Natural killer cell (primary cell): Measurements from ENCODE around the gene SH3BP4. TPM values are rescaled to one million over a fixed set of nuclear protein-coding genes. Genes with fewer than 3 reads are reported as not detected.

Experiments
- ATAC-seq, 3 donors: fragments of 150-1000 bp in 2 of 3; fragments of 200-7000 bp in 1 of 3; cut with Tn5 transposase; 1 replicate in 1 of 3; 2 replicates in 2 of 3; pipeline ENCODE4 v1.10.0; 2021; ENCODE audit warnings: mild to moderate bottlenecking in 2 of 3, moderate library complexity in 2 of 3
- DNase-seq, 2 donors: peaks; one replicate each; pipeline versions ENCODE4 v3.0.0 to v3.0.0-alpha.2; 2013 to 2021; ENCODE audit warnings: mixed read lengths in 1 of 2
- H3K27ac ChIP-seq: one replicate; pipeline ENCODE4 v1.5.1; 2013; ENCODE audit warnings: mild to moderate bottlenecking, low read length
- H3K27me3 ChIP-seq: one replicate; pipeline ENCODE4 v1.6.1; 2013; ENCODE audit warnings: low read length; ENCODE audit not compliant: control insufficient read depth, insufficient read depth
- H3K36me3 ChIP-seq: one replicate; pipeline ENCODE4 v1.6.1; 2013; ENCODE audit warnings: low read length; ENCODE audit not compliant: control insufficient read depth, insufficient read depth
- H3K4me1 ChIP-seq: one replicate; pipeline ENCODE4 v1.6.1; 2013; ENCODE audit warnings: low read length; ENCODE audit not compliant: control insufficient read depth, insufficient read depth
- H3K4me3 ChIP-seq: one replicate; pipeline ENCODE4 v1.5.1; 2013; ENCODE audit warnings: low read length
- H3K9me3 ChIP-seq: one replicate; pipeline ENCODE4 v1.6.1; 2013; ENCODE audit warnings: low read length; ENCODE audit not compliant: control insufficient read depth, insufficient read depth
- H3K27ac Mint-ChIP-seq, 2 donors: one replicate each; pipeline ENCODE4 v1.8.0; 2022; ENCODE audit warnings: mild to moderate bottlenecking in 2 of 2, mixed read lengths in 2 of 2, moderate library complexity in 1 of 2
- H3K27me3 Mint-ChIP-seq, 2 donors: one replicate each; pipeline ENCODE4 v1.8.0; 2022; ENCODE audit warnings: low read depth in 2 of 2, mixed read lengths in 2 of 2
- H3K36me3 Mint-ChIP-seq: one replicate; pipeline ENCODE4 v1.8.0; 2022; ENCODE audit warnings: mixed read lengths
- H3K4me1 Mint-ChIP-seq, 2 donors: one replicate each; pipeline ENCODE4 v1.8.0; 2022; ENCODE audit warnings: mixed read lengths in 2 of 2
- H3K4me3 Mint-ChIP-seq: one replicate; pipeline ENCODE4 v1.8.0; 2022; ENCODE audit warnings: mild to moderate bottlenecking, moderate library complexity, mixed read lengths
- H3K9me3 Mint-ChIP-seq, 2 donors: one replicate each; pipeline ENCODE4 v1.8.0; 2022; ENCODE audit warnings: mixed read lengths in 2 of 2
- WGBS: methylation state at CpG from one replicate; pipeline ENCODE4 v1.1.7; 2013; ENCODE audit warnings: missing lambda C conversion rate; ENCODE audit not compliant: insufficient coverage; 5-methylcytosine and 5-hydroxymethylcytosine counted together
- intact Hi-C: fragments of 100-400 bp; cut with micrococcal nuclease; formaldehyde crosslinking; loops from one replicate; pipeline ENCODE4 v1.14.2; 2022
- total RNA-seq, 4 donors: library from RNA; stranded (reverse); fragments of 120-200 nt in 1 of 4; gene quantifications; one replicate each; pipeline versions ENCODE4 v1.2.3 to v1.2.4, GENCODE V29; 2013 to 2022
- TF ChIP-seq, protein P1 (sequence below): fragments of 200-600 bp; IDR thresholded peaks from one replicate; pipeline ENCODE4 v1.8.0; 2022; ENCODE audit warnings: antibody characterized with exemption

Gene SH3BP4
- total RNA-seq, 3 donors from 2014 or later (not counting 1 experiment from before 2014, with no cell fraction given) = 0.39 to 2.6 (median 1.0) TPM

DNA sequence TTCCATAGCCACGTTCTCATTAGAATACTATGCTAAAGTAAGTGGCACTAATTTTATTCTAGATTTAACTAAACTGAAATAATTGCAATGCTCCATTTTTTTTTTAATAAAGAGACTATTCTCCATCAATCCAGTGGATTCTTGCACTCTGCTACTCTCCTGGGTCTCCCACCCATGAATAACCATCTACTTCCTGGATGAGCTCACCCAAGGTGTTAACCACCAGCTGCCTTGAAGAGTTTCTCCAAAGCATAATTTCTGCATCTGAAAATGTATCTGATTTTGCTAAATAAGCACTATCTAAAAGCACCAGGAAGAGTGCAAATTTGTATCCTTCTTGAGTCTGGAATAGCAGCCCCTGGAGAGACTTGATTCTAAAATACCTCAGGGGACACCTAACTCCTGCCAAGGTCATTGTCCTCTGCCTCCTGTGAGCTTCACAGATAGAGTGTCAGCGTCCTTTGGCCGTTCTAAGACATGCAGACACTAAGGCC lies 41.6 kb upstream of the SH3BP4 start:
- no peaks in the 10 kb centered on the region for H3K4me1 ChIP-seq
- H3K27ac Mint-ChIP-seq = no peak overlapping the region
- TF ChIP-seq, protein P1, sequence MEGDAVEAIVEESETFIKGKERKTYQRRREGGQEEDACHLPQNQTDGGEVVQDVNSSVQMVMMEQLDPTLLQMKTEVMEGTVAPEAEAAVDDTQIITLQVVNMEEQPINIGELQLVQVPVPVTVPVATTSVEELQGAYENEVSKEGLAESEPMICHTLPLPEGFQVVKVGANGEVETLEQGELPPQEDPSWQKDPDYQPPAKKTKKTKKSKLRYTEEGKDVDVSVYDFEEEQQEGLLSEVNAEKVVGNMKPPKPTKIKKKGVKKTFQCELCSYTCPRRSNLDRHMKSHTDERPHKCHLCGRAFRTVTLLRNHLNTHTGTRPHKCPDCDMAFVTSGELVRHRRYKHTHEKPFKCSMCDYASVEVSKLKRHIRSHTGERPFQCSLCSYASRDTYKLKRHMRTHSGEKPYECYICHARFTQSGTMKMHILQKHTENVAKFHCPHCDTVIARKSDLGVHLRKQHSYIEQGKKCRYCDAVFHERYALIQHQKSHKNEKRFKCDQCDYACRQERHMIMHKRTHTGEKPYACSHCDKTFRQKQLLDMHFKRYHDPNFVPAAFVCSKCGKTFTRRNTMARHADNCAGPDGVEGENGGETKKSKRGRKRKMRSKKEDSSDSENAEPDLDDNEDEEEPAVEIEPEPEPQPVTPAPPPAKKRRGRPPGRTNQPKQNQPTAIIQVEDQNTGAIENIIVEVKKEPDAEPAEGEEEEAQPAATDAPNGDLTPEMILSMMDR = no peak
- DNase-seq (no peak), ATAC-seq (peak in 1 of 3 donors; percentile 38)
- H3K27me3 Mint-ChIP-seq = peaks cover 3 to 6% of the 10 kb centered on the region in 2 donors
- H3K27me3 ChIP-seq = no peaks in the 10 kb centered on the region
- no peaks in the 10 kb centered on the region for H3K36me3 Mint-ChIP-seq
- H3K27ac ChIP-seq = no peak overlapping the region
- intact Hi-C loops = no loop called here
- no peak overlapping the region for H3K4me3 Mint-ChIP-seq
- no peaks in the 10 kb centered on the region for H3K36me3 ChIP-seq
- H3K4me3 ChIP-seq = no peak overlapping the region
- H3K9me3 ChIP-seq = no peaks in the 10 kb centered on the region
- WGBS = 91% methylated on average over 2 of the region's 3 CpGs
- H3K9me3 Mint-ChIP-seq = no peaks in the 10 kb centered on the region
- H3K4me1 Mint-ChIP-seq = peaks cover 9% of the 10 kb centered on the region in 2 donors

DNA sequence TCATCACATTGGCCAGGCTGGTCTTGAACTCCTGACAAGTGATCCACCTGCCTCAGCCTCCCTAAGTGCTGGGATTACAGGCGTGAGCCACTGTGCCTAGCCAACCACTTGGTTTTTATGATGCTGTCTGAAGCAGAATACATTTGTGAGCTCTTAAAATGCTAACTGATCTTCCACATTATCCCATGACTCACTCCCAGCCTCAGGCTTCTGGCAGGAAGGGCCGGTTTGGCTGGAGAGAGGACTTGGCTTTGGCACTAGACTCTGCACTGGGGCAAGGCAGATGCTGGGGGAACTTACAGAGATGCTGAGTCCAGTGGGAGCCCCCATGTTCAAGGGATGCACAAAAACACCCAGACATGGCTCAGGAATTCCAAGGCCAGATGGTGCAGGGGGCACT lies 40.5 kb upstream of the SH3BP4 start:
- no peaks in the 10 kb centered on the region for H3K4me1 ChIP-seq
- Mint-ChIP-seq H3K9me3 (no peaks in the 10 kb centered on the region), H3K36me3 (no peaks in the 10 kb centered on the region), H3K4me1 (peaks cover 9% of the 10 kb centered on the region in 2 donors), H3K4me3 (no peak overlapping the region), H3K27me3 (peaks cover 3 to 6% of the 10 kb centered on the region in 2 donors), H3K27ac (no peak overlapping the region)
- 71% methylated on average over 2 of the region's 2 CpGs for WGBS
- no peak overlapping the region for H3K27ac ChIP-seq
- intact Hi-C loops = no loop called here
- H3K36me3 ChIP-seq = no peaks in the 10 kb centered on the region
- H3K9me3 ChIP-seq = no peaks in the 10 kb centered on the region
- H3K27me3 ChIP-seq = no peaks in the 10 kb centered on the region
- DNase-seq (no peak), ATAC-seq (no peak)
- no peak overlapping the region for H3K4me3 ChIP-seq
- TF ChIP-seq, protein P1 = no peak

DNA sequence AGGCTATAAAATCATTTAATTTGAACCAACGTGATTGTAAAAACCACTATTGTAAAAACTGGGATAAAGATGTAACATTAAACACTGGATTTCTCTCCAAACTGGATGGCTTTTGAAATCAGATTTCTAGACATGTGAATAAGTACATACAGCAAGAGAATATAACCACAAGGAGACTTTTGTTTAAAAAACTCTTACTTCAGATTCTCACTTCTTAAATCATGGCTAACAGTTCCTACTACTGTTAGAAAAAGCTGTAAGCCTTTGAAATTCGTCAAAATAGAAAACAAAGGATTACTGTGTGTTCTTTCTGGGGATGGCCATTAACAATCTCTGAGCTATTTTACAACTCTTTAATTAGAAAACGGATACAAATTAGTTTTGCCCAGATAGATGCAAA lies 39.4 kb upstream of the SH3BP4 start:
- Histone ChIP-seq H3K4me3 (no peak overlapping the region), H3K27me3 (no peaks in the 10 kb centered on the region), H3K9me3 (no peaks in the 10 kb centered on the region), H3K27ac (no peak overlapping the region), H3K4me1 (no peaks in the 10 kb centered on the region), H3K36me3 (no peaks in the 10 kb centered on the region)
- no peaks in the 10 kb centered on the region for H3K36me3 Mint-ChIP-seq
- H3K4me3 Mint-ChIP-seq = no peak overlapping the region
- ATAC-seq (no peak), DNase-seq (no peak)
- TF ChIP-seq, protein P1 = no peak
- intact Hi-C loops = no loop called here
- peaks cover 9% of the 10 kb centered on the region in 2 donors for H3K4me1 Mint-ChIP-seq
- WGBS = 67% methylated on average over 2 of the region's 3 CpGs
- no peak overlapping the region for H3K27ac Mint-ChIP-seq
- peaks cover 0 to 6% of the 10 kb centered on the region in 2 donors for H3K27me3 Mint-ChIP-seq
- no peaks in the 10 kb centered on the region for H3K9me3 Mint-ChIP-seq

DNA sequence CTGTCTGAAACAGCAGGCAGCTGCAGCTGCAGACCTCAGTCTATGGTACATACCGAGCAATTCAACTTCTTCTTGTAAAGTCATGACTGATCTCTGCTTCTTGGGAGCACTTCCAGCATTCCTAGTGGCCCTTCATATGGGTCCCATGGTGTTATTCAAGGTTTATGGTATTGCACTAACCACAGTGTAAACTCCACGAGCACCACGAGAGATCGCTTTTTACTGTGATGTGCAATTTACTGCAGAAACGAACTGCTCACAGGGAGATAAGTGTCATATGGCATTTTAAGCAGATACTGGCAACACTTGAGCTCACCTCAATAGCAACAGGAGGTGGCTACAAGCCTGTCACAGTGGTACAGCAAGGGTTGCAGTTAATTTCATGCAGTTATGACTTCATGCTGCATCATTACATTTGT lies 38.6 kb upstream of the SH3BP4 start:
- H3K9me3 Mint-ChIP-seq = no peaks in the 10 kb centered on the region
- 76% methylated on average over 5 of the region's 5 CpGs for WGBS
- peaks cover 0 to 8% of the 10 kb centered on the region in 2 donors for H3K27me3 Mint-ChIP-seq
- Histone ChIP-seq H3K27me3 (no peaks in the 10 kb centered on the region), H3K36me3 (no peaks in the 10 kb centered on the region), H3K4me3 (no peak overlapping the region), H3K9me3 (no peaks in the 10 kb centered on the region), H3K4me1 (no peaks in the 10 kb centered on the region), H3K27ac (no peak overlapping the region)
- H3K27ac Mint-ChIP-seq = no peak overlapping the region
- TF ChIP-seq, protein P1 = no peak
- DNase-seq (no peak), ATAC-seq (no peak)
- H3K4me3 Mint-ChIP-seq = no peak overlapping the region
- intact Hi-C loops = no loop called here
- H3K4me1 Mint-ChIP-seq = peaks cover 9% of the 10 kb centered on the region in 2 donors
- no peaks in the 10 kb centered on the region for H3K36me3 Mint-ChIP-seq
